Memory B cell (primary cell): Measurements from ENCODE around the gene ANO7.

ENCODE experiments used
- ATAC-seq: fragments of 150-1000 bp; cut with Tn5 transposase; 2 replicates; pipeline ENCODE4 v1.10.0; 2021; ENCODE audit warnings: low read depth, mild to moderate bottlenecking, moderate library complexity
- DNase-seq, 2 donors: peaks; one replicate each; pipeline ENCODE4 v3.0.0; 2022; ENCODE audit warnings: low spot score in 2 of 2
- H3K27ac Mint-ChIP-seq: one replicate; pipeline ENCODE4 v1.8.0; 2022; ENCODE audit warnings: mild to moderate bottlenecking, moderate library complexity, mixed read lengths
- H3K27me3 Mint-ChIP-seq: one replicate; pipeline ENCODE4 v1.8.0; 2022; ENCODE audit warnings: mixed read lengths
- H3K36me3 Mint-ChIP-seq: one replicate; pipeline ENCODE4 v1.8.0; 2022; ENCODE audit warnings: mild to moderate bottlenecking, mixed read lengths
- H3K4me1 Mint-ChIP-seq: one replicate; pipeline ENCODE4 v1.8.0; 2022; ENCODE audit warnings: mixed read lengths
- H3K4me3 Mint-ChIP-seq: one replicate; pipeline ENCODE4 v1.8.0; 2022; ENCODE audit warnings: mild to moderate bottlenecking, moderate library complexity, mixed read lengths
- H3K9me3 Mint-ChIP-seq: one replicate; pipeline ENCODE4 v1.8.0; 2022; ENCODE audit warnings: mixed read lengths

ANO7 gene

DNA sequence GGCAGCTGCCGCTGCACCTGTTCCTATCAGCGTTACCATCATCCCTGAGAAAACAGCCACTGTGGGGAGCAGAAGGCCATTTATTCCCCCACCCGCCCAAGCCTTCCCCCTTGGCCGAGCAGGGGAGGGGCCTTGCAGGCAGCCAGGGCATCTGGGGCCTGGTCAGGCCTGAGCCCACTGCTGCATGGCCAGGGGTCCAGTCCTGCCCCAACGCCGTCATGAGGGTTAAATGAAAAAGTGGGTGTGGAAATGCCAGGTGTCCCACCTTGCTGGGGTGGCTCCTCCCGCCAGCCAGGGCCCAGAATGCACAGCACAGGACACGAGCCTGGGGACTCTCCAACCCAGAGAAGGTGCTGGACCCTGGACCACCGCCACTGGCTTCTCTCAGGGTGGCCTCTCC is 14.2 kb downstream of the ANO7 start:
- no peak overlapping the region for H3K27ac Mint-ChIP-seq
- no peaks in the 10 kb centered on the region for H3K9me3 Mint-ChIP-seq
- no peak overlapping the region for H3K4me3 Mint-ChIP-seq
- H3K4me1 Mint-ChIP-seq: no peaks in the 10 kb centered on the region
- ATAC-seq (no peak), DNase-seq (no peak)
- H3K27me3 Mint-ChIP-seq: no peaks in the 10 kb centered on the region
- no peaks in the 10 kb centered on the region for H3K36me3 Mint-ChIP-seq

DNA sequence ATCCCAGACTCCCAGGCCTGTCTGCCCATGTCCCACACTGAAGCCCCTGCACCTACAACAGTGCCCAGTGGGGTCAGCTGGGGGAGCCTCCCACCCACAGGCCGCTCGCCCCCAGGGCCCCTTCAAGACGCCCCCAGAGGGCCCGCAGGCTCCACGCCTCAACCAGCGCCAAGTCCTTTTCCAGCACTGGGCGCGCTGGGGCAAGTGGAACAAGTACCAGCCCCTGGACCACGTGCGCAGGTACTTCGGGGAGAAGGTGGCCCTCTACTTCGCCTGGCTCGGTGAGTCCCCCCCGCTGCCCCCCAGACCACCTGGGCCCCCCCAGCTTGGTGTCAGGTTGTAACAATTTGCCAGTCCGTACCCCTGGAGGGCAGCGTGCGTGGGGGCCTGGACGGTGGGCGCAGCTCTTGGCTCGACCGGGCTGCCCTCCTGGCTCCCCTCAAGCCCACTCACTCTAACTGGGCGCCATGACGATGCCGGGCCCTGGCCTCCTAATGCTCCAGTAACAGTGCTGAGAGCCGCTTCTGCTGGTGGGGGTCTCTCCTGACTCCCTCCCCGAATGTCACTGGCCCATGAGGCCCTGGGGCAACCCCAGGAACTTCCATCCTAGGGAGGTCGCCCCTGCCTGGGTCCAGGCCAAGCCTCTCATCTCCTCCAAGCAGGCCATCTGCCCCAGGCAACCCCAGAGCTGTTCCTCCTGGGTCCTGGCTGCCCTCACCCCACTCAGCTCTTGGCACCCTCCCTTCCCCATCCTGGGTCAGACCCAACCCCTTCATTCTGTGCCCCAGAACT is 14.9 kb downstream of the ANO7 start:
- Mint-ChIP-seq H3K4me1 (no peaks in the 10 kb centered on the region), H3K27ac (no peak overlapping the region), H3K36me3 (no peaks in the 10 kb centered on the region), H3K27me3 (peaks cover 2% of the 10 kb centered on the region), H3K9me3 (no peaks in the 10 kb centered on the region), H3K4me3 (no peak overlapping the region)
- DNase-seq (no peak), ATAC-seq (no peak)

DNA sequence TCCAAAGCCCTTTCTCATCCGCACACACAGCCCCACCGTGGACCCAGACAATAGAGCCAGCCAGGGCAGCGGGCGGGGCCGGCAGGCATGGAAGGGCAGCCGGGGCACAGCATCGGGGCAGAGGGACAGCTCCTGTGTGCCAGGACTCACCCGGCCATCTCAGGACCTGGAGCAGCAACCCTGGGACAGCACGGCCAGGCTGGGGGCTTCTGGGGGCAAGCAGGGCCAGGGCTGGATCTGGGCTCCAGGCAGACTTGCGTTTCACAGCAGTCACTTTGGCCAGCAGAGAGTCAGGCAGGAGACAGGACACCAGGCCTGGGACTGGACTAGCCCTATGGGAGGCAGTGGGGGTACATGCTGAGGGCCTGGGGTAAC is 15.5 kb downstream of the ANO7 start:
- Mint-ChIP-seq H3K9me3 (no peaks in the 10 kb centered on the region), H3K4me1 (no peaks in the 10 kb centered on the region), H3K27me3 (peaks cover 2% of the 10 kb centered on the region), H3K27ac (no peak overlapping the region), H3K36me3 (no peaks in the 10 kb centered on the region), H3K4me3 (no peak overlapping the region)
- no peak for DNase-seq
- ATAC-seq: no peak

DNA sequence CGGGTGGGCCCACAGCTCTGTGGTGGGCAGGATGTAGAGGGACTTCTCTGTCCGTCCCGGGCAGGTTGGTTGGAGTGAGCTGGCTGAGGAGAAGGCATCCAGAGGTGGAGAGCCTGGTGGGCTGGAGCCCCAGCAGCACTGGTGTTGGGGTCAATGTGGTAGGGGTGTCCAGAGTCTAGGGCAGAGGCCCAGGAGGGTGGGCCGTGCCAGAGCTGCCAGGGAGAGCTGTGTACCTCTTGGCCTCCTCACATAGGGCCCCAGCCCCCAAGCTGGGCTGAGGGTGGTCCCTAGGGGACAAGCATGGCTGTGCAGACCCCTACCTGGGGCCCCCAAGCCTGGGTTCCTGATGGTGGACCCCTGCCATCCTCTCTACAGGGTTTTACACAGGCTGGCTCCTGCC is 16.0 kb downstream of the ANO7 start:
- Mint-ChIP-seq H3K4me3 (no peak overlapping the region), H3K36me3 (no peaks in the 10 kb centered on the region), H3K9me3 (no peaks in the 10 kb centered on the region), H3K27ac (no peak overlapping the region), H3K27me3 (peaks cover 2% of the 10 kb centered on the region), H3K4me1 (no peaks in the 10 kb centered on the region)
- DNase-seq (no peak), ATAC-seq (no peak)

DNA sequence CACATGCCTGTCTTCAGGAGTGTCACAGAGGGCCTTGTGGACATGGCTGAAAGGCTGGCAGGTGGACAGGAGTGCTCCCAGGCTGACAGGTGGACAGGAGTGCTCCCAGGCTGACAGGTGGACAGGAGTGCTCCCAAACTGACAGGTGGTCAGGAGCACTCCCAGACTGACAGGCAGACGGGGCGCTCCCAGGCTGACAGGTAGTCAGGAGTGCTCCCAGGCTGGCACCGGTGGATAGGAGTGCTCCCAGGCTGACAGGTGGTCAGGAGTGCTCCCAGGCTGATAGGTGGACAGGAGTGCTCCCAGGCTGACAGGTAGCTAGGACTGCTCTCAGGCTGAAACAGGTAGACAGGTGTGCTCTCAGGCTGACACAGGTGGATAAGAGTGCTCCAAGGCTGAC is 16.6 kb downstream of the ANO7 start:
- ATAC-seq: no peak

DNA sequence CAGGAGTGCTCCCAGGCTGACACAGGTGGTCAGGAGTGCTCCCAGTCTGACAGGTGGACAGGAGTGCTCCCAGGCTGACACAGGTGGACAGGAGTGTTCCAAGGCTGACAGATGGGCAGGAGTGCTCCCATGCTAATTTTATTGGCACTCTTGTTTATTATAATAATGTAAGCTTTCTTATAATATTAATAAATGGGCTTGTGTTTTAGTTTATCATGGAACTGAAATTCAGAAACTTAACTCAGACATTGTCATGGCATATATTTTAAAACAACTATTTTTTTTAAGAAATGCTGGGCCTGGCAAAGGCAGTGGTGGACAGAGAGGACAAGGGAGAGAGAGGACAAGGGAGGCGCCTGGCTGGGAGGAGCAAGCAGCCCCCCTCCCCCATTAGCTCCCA is 18.7 kb downstream of the ANO7 start:
- no peaks in the 10 kb centered on the region for H3K9me3 Mint-ChIP-seq
- H3K4me1 Mint-ChIP-seq: no peaks in the 10 kb centered on the region
- DNase-seq: no peak
- peaks cover 2% of the 10 kb centered on the region for H3K27me3 Mint-ChIP-seq
- no peak overlapping the region for H3K27ac Mint-ChIP-seq
- no peak for ATAC-seq
- H3K36me3 Mint-ChIP-seq: no peaks in the 10 kb centered on the region
- no peak overlapping the region for H3K4me3 Mint-ChIP-seq

More for the DNA sequence above, 16.6 kb downstream of the ANO7 start:
- Mint-ChIP-seq H3K36me3 (no peaks in the 10 kb centered on the region), H3K9me3 (no peaks in the 10 kb centered on the region), H3K27ac (no peak overlapping the region), H3K4me3 (no peak overlapping the region), H3K27me3 (peaks cover 2% of the 10 kb centered on the region), H3K4me1 (no peaks in the 10 kb centered on the region)
- DNase-seq: no peak

DNA sequence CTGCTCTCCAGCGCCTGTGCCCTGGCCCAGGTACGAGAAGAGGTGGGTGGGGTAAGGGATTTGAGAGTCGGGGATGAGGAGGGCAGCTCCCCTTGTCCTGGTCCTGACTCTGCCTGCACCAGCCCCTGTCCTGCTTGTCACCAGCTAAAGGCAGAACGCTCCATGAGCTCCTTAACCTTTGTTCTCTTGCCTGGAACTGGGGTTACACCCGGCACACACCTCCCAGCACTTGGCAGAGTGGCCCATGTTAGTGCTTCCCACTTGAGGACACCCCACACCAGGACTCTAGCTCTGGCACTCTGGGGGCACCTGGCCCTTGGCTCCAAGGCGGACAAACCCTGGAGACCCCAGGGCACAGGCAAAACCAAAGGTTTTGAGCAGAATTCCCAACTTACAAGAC is 19.2 kb downstream of the ANO7 start:
- Mint-ChIP-seq H3K27me3 (peaks cover 2% of the 10 kb centered on the region), H3K27ac (no peak overlapping the region), H3K36me3 (no peaks in the 10 kb centered on the region), H3K4me3 (no peak overlapping the region), H3K9me3 (no peaks in the 10 kb centered on the region), H3K4me1 (no peaks in the 10 kb centered on the region)
- DNase-seq: no peak
- ATAC-seq: no peak

DNA sequence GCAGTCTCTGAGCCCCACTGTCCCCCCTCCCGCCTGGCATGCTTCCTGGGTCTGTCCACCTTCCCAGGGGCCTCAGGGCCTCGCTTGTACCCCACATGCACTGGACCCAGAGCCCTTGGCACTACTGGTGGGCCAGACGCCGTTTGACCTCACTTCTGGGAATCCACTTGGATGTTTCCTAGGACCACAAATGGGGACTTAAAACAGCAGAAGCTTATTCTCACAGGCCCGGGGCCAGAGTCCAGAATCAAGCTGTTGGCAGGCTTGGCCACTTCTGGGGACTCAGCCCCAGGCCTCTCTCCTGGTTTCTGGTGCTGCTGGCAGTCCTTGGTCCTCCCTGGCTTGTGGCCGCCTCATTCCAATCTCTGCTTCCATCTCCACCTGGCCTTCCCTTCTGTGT is 19.6 kb downstream of the ANO7 start:
- H3K27me3 Mint-ChIP-seq: peaks cover 2% of the 10 kb centered on the region
- H3K4me3 Mint-ChIP-seq: no peak overlapping the region
- H3K36me3 Mint-ChIP-seq: no peaks in the 10 kb centered on the region
- no peaks in the 10 kb centered on the region for H3K9me3 Mint-ChIP-seq
- H3K27ac Mint-ChIP-seq: no peak overlapping the region
- DNase-seq (no peak), ATAC-seq (no peak)
- H3K4me1 Mint-ChIP-seq: no peaks in the 10 kb centered on the region

DNA sequence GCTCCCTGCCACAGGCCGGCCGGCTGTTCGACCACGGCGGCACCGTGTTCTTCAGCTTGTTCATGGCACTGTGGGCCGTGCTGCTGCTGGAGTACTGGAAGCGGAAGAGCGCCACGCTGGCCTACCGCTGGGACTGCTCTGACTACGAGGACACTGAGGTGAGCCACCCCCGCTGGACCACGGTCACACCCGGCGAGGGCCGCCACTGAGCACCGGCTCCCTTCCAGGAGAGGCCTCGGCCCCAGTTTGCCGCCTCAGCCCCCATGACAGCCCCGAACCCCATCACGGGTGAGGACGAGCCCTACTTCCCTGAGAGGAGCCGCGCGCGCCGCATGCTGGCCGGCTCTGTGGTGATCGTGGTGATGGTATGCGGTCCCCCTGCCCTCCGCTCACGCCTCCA is 20.8 kb downstream of the ANO7 start:
- Mint-ChIP-seq H3K36me3 (no peaks in the 10 kb centered on the region), H3K27me3 (peaks cover 2% of the 10 kb centered on the region), H3K27ac (no peak overlapping the region), H3K9me3 (no peaks in the 10 kb centered on the region), H3K4me3 (no peak overlapping the region), H3K4me1 (no peaks in the 10 kb centered on the region)
- DNase-seq (no peak), ATAC-seq (no peak)

DNA sequence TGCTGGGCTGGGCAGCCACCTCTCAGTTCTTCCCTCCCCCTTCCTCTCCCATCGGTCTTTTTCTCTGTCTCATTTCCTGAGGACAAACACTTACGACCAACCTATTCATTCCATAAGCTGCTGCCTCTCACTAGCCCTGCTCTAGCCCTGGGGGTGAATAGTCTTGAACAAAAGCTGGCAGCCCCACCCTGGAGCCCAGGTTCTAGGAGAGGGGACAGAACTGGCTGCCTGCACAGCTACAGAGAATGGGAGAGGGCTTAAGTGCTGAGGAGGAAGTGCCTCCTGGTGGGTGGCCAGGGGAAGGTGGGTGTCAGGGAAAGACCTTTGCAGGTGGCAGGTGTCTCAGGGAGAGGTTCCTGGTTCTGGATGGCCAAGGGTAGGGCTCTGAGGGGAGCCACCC is 22.8 kb downstream of the ANO7 start:
- no peak for DNase-seq
- H3K9me3 Mint-ChIP-seq: no peaks in the 10 kb centered on the region
- H3K4me1 Mint-ChIP-seq: no peaks in the 10 kb centered on the region
- H3K27me3 Mint-ChIP-seq: peaks cover 2% of the 10 kb centered on the region
- H3K27ac Mint-ChIP-seq: no peak overlapping the region
- H3K36me3 Mint-ChIP-seq: no peaks in the 10 kb centered on the region
- H3K4me3 Mint-ChIP-seq: no peak overlapping the region
- ATAC-seq: peak; percentile 27

DNA sequence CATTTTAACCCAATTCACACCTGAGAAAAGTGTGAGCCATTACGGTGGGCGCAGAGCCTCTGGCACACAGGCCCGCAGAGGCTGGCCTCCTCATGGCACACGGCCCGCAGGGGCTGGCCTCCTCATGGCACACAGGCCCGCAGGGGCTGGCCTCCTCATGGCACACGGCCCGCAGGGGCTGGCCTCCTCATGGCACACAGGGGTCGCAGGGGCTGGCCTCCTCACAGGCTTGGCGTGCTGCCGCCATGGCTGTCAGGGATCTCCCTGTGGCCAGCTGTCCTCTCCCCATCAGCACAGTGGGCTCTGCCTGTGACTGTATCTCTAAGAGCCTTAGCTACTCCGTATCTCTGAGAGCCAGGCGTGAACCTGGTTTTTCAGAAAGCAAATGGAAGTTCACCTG is 24.6 kb downstream of the ANO7 start:
- no peaks in the 10 kb centered on the region for H3K4me1 Mint-ChIP-seq
- no peaks in the 10 kb centered on the region for H3K9me3 Mint-ChIP-seq
- H3K4me3 Mint-ChIP-seq: no peak overlapping the region
- no peaks in the 10 kb centered on the region for H3K36me3 Mint-ChIP-seq
- no peak overlapping the region for H3K27ac Mint-ChIP-seq
- peaks cover 2% of the 10 kb centered on the region for H3K27me3 Mint-ChIP-seq
- ATAC-seq: no peak
- DNase-seq: no peak

DNA sequence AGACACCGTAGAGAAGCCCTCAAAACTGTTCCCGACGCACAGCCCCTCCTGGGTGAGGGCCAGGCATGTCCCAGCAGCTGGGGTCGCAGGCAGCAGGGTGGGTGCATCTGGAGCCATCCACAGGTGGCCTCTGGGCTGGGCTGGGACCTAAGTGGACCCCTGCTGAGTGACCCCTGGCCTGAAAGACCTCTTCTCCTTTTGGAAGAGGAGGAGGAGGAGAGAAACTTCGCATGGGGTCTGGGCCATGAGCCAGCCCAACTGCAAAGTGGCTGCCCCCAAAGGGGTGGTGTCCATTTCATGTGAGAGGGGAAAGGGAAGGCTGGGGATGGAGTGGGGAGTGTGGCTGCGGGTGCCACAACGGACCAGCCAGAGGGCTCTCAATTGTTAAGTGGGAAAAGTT is 25.1 kb downstream of the ANO7 start:
- Mint-ChIP-seq H3K27me3 (no peaks in the 10 kb centered on the region), H3K9me3 (no peaks in the 10 kb centered on the region), H3K36me3 (no peaks in the 10 kb centered on the region), H3K4me1 (peaks cover 2% of the 10 kb centered on the region), H3K4me3 (no peak overlapping the region), H3K27ac (no peak overlapping the region)
- ATAC-seq (no peak), DNase-seq (no peak)

DNA sequence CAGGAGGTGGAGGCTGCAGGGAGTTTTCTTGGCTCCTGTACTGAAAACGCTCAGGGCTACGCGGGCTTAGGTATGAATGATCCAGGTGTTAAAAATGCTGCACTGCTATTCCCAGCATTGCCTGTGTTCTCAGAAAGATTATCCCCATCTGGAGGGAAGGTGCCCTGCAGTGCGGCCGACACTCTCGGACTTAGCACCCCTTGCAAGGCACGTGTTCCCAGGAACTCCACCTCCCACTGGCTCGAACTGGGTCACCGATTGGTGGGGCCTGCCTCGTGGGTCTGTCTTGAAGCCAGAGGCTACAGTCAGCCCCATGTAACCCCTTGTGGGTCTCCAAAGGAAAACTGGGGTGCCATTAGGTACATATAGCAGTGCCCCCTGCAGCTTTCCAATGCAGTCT is 25.7 kb downstream of the ANO7 start:
- H3K36me3 Mint-ChIP-seq: no peaks in the 10 kb centered on the region
- DNase-seq (no peak), ATAC-seq (no peak)
- H3K4me1 Mint-ChIP-seq: peaks cover 4% of the 10 kb centered on the region
- no peaks in the 10 kb centered on the region for H3K27me3 Mint-ChIP-seq
- H3K4me3 Mint-ChIP-seq: no peak overlapping the region
- H3K9me3 Mint-ChIP-seq: no peaks in the 10 kb centered on the region
- H3K27ac Mint-ChIP-seq: no peak overlapping the region

DNA sequence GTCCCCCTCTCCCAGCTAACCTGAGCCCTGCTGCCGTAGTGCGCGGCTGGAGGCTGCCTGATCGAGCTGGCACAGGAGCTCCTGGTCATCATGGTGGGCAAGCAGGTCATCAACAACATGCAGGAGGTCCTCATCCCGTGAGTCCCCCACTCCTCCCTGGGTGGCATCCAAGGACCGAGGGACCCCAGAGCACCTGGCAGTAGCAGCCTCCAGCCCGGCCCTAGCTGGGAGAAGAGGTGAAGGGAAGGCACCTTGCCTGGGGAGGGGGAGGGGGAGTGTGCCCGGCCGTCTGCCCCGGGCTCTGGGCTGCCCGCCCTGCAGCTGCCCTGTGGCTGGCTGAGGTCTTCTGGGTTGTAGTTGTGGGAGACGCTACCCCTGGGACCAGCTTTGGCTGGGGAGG is 26.3 kb downstream of the ANO7 start:
- Mint-ChIP-seq H3K36me3 (no peaks in the 10 kb centered on the region), H3K27ac (no peak overlapping the region), H3K27me3 (no peaks in the 10 kb centered on the region), H3K4me3 (no peak overlapping the region), H3K4me1 (peaks cover 4% of the 10 kb centered on the region), H3K9me3 (no peaks in the 10 kb centered on the region)
- DNase-seq: no peak
- no peak for ATAC-seq

DNA sequence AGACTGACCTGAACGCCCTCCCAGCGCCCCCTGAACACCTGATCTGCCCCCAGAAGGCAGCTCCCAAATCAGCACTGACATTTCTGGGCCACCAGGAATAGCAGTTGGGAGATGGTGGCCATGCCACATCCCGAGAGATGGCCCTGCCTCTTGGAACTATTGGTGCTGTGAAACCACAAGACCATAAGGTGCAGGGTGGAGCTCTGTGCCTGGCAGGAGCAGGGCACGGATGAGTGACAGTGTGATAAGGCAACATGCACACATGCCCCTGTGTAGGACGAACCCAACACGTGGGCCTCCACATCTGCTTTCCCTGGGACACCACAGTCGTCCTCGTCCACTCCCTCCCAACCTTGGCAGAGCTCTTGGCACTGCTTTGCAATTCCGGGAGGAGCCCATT is 26.9 kb downstream of the ANO7 start:
- H3K4me1 Mint-ChIP-seq: peaks cover 4% of the 10 kb centered on the region
- H3K27ac Mint-ChIP-seq: no peak overlapping the region
- no peaks in the 10 kb centered on the region for H3K36me3 Mint-ChIP-seq
- ATAC-seq: no peak
- no peak for DNase-seq
- H3K27me3 Mint-ChIP-seq: no peaks in the 10 kb centered on the region
- no peak overlapping the region for H3K4me3 Mint-ChIP-seq
- H3K9me3 Mint-ChIP-seq: no peaks in the 10 kb centered on the region
